HepG2 (cell line): ENCODE data around the gene EDC3. TPM values are rescaled to one million over a fixed set of nuclear protein-coding genes. Genes with fewer than 3 reads are reported as not detected.

Experiments used
- ATF1 ChIP-seq: IDR thresholded peaks from 2 replicates; pipeline ENCODE4 v1.6.1; 2016; ENCODE audit warnings: mild to moderate bottlenecking, control low read depth
- CREB1 ChIP-seq, 2 experiments: fragments of 450-650 bp in 1 of 2; IDR thresholded peaks; 2 replicates each; pipeline ENCODE4 v1.6.1; 2016 to 2017; ENCODE audit warnings: control low read depth in 1 of 2, mild to moderate bottlenecking in 1 of 2, missing compliant biosample characterization in 1 of 2, missing genetic modification characterization in 1 of 2
- CTCF ChIP-seq: sonication (generic); formaldehyde crosslinking; IDR thresholded peaks from 2 replicates; pipeline ENCODE4 v1.5.0; 2020; ENCODE audit warnings: mild to moderate bottlenecking, missing genetic modification reagents, moderate library complexity
- ELF3 ChIP-seq: IDR thresholded peaks from 2 replicates; pipeline ENCODE4 v1.6.1; 2016; ENCODE audit warnings: missing genetic modification reagents, missing compliant biosample characterization
- FOXP1 ChIP-seq, 2 experiments: fragments of 450-650 bp in 1 of 2; IDR thresholded peaks; 2 replicates each; pipeline ENCODE4 v1.6.1; 2017 to 2018; ENCODE audit warnings: antibody characterized with exemption in 1 of 2
- GPBP1L1 ChIP-seq: sonication (generic); formaldehyde crosslinking; IDR thresholded peaks from 2 replicates; pipeline ENCODE4 v1.5.0; 2020; ENCODE audit warnings: mild to moderate bottlenecking, missing genetic modification reagents
- HDAC1 ChIP-seq: sonication (generic); formaldehyde crosslinking; IDR thresholded peaks from 2 replicates; pipeline ENCODE4 v1.5.1; 2020; ENCODE audit warnings: mild to moderate bottlenecking, missing genetic modification reagents
- HOXA5 ChIP-seq: sonication (generic); formaldehyde crosslinking; IDR thresholded peaks from 2 replicates; pipeline ENCODE4 v1.4.0; 2020; ENCODE audit warnings: missing genetic modification reagents
- MBD4 ChIP-seq: IDR thresholded peaks from 2 replicates; pipeline ENCODE4 v1.6.1; 2012; ENCODE audit warnings: low read length, inconsistent platforms, borderline replicate concordance
- NFYC ChIP-seq: IDR thresholded peaks from 2 replicates; pipeline ENCODE4 v1.6.1; 2016; ENCODE audit warnings: missing genetic modification reagents, missing compliant biosample characterization
- PRDM10 ChIP-seq: sonication (generic); formaldehyde crosslinking; IDR thresholded peaks from 2 replicates; pipeline ENCODE4 v1.4.0; 2020; ENCODE audit warnings: low read depth, missing genetic modification reagents
- SKI ChIP-seq: fragments of 450-650 bp; IDR thresholded peaks from one replicate; pipeline ENCODE4 v1.6.1; 2018; ENCODE audit warnings: mild to moderate bottlenecking; ENCODE audit not compliant: partially characterized antibody
- TFE3 ChIP-seq: IDR thresholded peaks from 2 replicates; pipeline ENCODE4 v1.6.1; 2016
- THYN1 ChIP-seq: sonication (generic); formaldehyde crosslinking; IDR thresholded peaks from 2 replicates; pipeline ENCODE4 v1.8.1; 2023; ENCODE audit warnings: low read depth, mild to moderate bottlenecking, moderate library complexity, missing genetic modification reagents, borderline replicate concordance
- ZNF280D ChIP-seq: sonication (generic); formaldehyde crosslinking; IDR thresholded peaks from 2 replicates; pipeline ENCODE4 v1.5.1; 2020; ENCODE audit warnings: mild to moderate bottlenecking, missing genetic modification reagents
- ZNF350 ChIP-seq: sonication (generic); formaldehyde crosslinking; IDR thresholded peaks from 2 replicates; pipeline ENCODE4 v1.4.0; 2020; ENCODE audit warnings: mild to moderate bottlenecking, low read depth, missing genetic modification reagents, borderline replicate concordance
- ZSCAN12 ChIP-seq: sonication (generic); formaldehyde crosslinking; IDR thresholded peaks from 2 replicates; pipeline ENCODE4 v1.9.0; 2021; ENCODE audit warnings: mild to moderate bottlenecking, missing genetic modification reagents
- polyA plus RNA-seq, 8 experiments: library from polyadenylated mRNA; depleted of rRNA in 3 of 8; stranded (reverse) in 7 of 8; unstranded in 1 of 8; fragments of >200 nt; fragmentation: Illumina TruSeq in 4 of 8; extraction: Trizol in 4 of 8; gene quantifications; 2 replicates each; pipeline versions ENCODE4 v1.2.1 to v1.2.3, GENCODE V29; 2011 to 2016; ENCODE audit warnings: low read depth in 4 of 8, missing spikeins in 1 of 8, mixed read lengths in 1 of 8; ENCODE audit not compliant: insufficient read depth in 1 of 8
- total RNA-seq, 5 experiments: library from RNA; depleted of rRNA; stranded (reverse); fragments of >200 nt; fragmentation: Illumina TruSeq; extraction: Trizol; gene quantifications; 2 replicates each; pipeline ENCODE4 v1.2.3, GENCODE V29; 2016; ENCODE audit warnings: low read depth in 1 of 5

EDC3 gene
- total and polyA plus RNA-seq, 2 of the 13 experiments (the other 11 are each of a cell fraction or from before 2014, with no cell fraction given) = 17.4 to 32.0 TPM

- TF ChIP-seq GPBP1L1 (CRISPR knock-in tag) (no peak), MBD4 (no peak), PRDM10 (CRISPR knock-in tag) (peak; percentile 72; the same call in 1 of the 2 replicates), ZNF280D (CRISPR knock-in tag) (no peak), TFE3 (peak; percentile 44; the same call in 1 of the 2 replicates), CREB1 (IDR thresholded peaks at IDR 0.05) (no peak), CREB1 (CRISPR knock-in tag; IDR thresholded peaks at IDR 0.05) (0 out of 2 replicates have a peak, but pooled peaks have one; percentile 37), NFYC (CRISPR knock-in tag) (no peak), THYN1 (CRISPR knock-in tag) (no peak), HOXA5 (CRISPR knock-in tag) (peak; percentile 62; the same call in 1 of the 2 replicates), ELF3 (CRISPR knock-in tag) (peak; percentile 8; the same call in 1 of the 2 replicates), HDAC1 (CRISPR knock-in tag) (peak; percentile 54; the same call in 1 of the 2 replicates), CTCF (CRISPR knock-in tag) (no peak), FOXP1 (IDR thresholded peaks at IDR 0.05) (no peak), FOXP1 (CRISPR knock-in tag; IDR thresholded peaks at IDR 0.05) (no peak), SKI (no peak), ZSCAN12 (CRISPR knock-in tag) (no peak), ATF1 (CRISPR knock-in tag) (0 out of 2 replicates have a peak, but pooled peaks have one; percentile 40), ZNF350 (CRISPR knock-in tag) (no peak)
Observed at GRCh38 chr15:74723754-74724334, 28.0 kb upstream of the EDC3 start (continued).
